Sigmoid colon (tissue), 4 donors: ENCODE data around the gene SLC49A4.

Experiments
- CTCF ChIP-seq, 4 experiments: fragments of 450-650 bp in 3 of 4; fragments of 200-600 bp in 1 of 4; IDR thresholded peaks; one replicate each; pipeline ENCODE4 v1.5.1; 2016 to 2019; ENCODE audit warnings: antibody characterized with exemption in 4 of 4, mild to moderate bottlenecking in 3 of 4, moderate library complexity in 2 of 4
- EP300 ChIP-seq, 4 donors: sonication (generic); formaldehyde crosslinking; IDR thresholded peaks; one replicate each; pipeline ENCODE4 v1.6.1; 2017; ENCODE audit warnings: antibody characterized with exemption in 4 of 4
- POLR2A ChIP-seq, 2 donors: fragments of 450-650 bp; IDR thresholded peaks; one replicate each; pipeline ENCODE4 v1.6.1; 2016; ENCODE audit warnings: antibody characterized with exemption in 2 of 2, mild to moderate bottlenecking in 2 of 2, moderate library complexity in 2 of 2
- POLR2AphosphoS5 ChIP-seq, 4 donors: sonication (generic); formaldehyde crosslinking; IDR thresholded peaks; one replicate each; pipeline ENCODE4 v1.6.1; 2017; ENCODE audit warnings: antibody characterized with exemption in 4 of 4

- no peak for TF ChIP-seq POLR2AphosphoS5 (IDR thresholded peaks at IDR 0.05)
- no peak for TF ChIP-seq CTCF (IDR thresholded peaks at IDR 0.05)
- TF ChIP-seq POLR2A (IDR thresholded peaks at IDR 0.05) = no peak
- no peak for TF ChIP-seq EP300 (IDR thresholded peaks at IDR 0.05)
These were observed 22.0 kb upstream of the SLC49A4 start for GRCh38 chr3:122772827-122773226.
